Endometrial microvascular endothelial cells (primary cell): ENCODE data around the gene GFRA4. TPM values are rescaled to one million over a fixed set of nuclear protein-coding genes. Genes with fewer than 3 reads are reported as not detected.

ENCODE experiments used
- in situ Hi-C: cut with HindIII; loops from 2 replicates; pipeline ENCODE4 v1.10.0; 2017; ENCODE audit warnings: low sequenced_read_pairs, low pct_unique_long_range_greater_than_20kb; ENCODE audit errors: inconsistent ontology term
- total RNA-seq: library from RNA; depleted of rRNA; stranded (reverse); fragments of >200 nt; gene quantifications from one replicate; pipeline ENCODE4 v1.2.3, GENCODE V29; 2015; ENCODE audit errors: inconsistent ontology term

The GFRA4 gene
- total RNA-seq, 1 donor from 2014 or later: not detected

DNA sequence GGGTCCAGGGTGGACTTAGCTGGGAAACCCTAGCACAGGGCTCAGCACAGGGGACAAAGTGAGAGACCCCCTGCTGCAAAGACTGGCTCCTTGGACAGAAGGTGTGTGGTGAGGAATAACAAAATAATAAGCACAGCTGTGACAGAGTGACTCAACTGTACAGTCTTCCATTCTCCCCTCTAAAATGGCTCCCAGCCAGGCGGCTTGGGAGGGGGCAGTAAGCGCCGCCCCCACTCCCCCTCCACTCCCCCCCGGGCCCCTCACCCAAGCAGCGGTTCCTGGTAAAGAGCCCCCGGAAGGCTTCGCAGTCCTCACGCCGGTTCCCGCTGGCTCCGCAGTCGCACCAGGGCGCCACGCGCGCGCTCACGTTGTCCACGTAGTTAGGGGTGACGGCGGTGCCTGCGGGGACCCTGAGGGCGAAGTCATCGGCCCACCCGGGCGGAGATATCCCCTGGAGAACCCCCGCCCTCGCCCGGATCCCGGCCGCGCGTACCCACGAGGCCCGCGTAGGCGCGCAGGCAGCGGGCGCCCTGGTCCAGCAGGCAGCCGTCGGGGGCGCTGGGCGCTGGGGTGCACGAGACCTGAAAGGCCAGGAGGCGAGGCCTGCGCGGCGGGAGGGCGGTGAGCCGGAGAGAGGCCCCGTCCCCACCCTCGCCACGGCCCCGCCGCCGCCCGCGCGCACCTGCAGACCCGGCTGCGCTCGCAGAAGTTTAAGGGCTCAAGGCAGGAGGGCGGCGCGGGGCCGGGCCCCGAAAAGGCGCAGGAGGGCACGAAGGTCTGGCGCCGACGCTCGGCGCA is 2.7 kb downstream of the GFRA4 start:
- in situ Hi-C loops: no loop called here

DNA sequence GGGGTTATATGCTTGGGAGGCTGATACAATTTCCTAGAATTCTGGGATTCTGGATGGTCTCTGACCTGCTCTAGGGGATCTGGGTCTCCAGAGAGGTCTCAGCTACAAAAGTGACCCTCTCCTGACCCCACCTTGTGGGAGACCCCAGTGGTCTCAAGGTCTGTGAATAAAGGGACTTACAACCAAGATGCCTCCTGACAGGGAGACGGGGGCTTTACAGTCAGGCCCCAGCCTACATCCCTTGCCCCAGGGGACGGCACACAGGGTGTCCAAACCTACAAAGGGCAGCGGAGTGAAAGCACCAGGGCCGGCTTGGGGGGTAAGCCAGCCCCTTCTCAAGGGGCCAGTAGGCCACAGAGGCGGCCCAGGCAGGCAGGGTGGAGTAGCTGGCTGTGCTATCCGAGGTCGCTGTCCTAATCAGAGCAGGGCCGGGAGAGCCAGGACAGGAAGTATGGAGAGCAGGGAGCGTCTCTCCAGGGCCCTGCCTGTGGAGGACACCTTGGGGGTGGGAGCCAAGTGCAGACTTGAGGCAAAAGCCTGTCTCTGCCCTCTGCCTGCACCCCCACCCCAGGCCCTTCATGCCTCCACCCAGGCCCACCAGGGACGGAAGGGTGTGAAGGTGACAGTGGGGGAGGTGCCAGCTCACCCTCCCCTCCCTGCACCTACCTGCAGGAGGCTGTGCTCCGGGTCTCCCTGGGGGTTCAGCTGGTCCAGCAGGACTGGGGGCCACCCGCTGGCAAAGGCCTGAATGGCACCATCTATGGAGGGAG is 3.5 kb downstream of the GFRA4 start:
- in situ Hi-C loops: no loop called here

DNA sequence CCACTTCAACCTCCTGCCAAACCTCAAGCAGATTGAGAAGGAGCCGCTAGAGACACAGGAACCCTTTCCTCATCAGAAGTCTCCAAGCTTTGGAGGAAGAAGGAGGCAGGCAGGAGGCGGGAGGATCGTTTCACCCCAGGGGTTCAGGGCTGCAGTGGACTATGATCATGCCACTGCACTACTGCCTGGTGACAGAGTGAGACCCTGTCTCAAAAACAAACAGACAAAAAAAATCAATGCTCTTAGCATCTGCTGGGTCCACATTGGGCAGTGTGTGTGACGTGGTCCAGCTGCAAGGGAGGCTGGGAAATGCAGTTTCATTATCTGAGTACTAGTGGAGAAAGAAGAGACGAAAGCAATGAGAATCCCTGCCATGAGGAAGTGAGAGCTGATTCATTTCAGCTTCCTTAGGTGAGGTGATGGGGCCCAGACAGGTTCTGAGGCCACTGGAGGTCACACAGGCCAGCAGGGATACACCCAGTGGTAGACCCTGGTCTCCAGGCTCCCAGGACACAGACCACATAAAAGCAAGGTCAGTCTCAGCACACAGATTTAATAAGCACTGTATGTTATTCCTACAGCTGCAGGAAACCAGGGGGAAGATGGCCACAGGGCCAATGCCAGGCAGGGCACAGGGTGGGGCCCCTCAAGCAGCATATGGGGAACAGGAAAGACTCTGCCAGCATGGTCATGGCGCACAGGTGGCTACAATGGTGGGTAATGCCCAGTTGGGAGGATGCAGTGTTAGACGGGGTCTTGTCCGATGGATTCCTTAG is 4.3 kb downstream of the GFRA4 start:
- in situ Hi-C loops: no loop called here

DNA sequence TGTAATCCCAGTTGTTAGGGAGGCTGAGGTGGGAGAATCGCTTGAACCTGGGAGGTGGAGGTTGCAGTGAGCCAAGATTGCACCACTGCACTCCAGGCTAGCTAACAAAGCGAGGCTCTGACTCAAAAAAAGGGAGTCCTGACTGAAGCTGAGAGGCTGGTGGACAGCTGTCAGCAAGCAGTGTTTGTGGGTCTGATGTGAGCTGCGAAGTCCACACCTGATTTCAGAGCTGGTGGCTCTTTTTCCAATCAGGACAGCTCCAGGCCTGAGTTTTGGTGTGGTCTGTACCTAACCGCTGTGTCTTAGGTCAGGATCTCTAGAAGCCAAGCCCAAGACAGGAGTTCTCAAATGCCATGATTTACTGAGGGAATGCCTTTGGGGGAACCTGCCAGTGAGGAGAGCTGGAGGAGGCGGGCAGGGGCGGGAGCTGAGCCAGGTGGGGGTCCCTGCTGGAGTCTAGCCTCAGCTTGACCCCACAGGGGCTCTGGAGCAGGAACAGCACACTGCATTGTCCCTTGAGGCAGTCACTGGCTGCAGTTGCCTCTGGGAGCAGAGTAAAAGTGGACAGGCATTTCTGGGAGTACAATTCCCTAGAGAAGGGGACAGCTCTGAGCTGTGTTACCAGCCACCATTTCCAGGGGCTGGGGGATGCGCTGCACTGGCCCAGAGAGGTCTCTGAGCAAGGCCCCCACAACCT is 5.0 kb downstream of the GFRA4 start:
- in situ Hi-C loops: no loop called here

DNA sequence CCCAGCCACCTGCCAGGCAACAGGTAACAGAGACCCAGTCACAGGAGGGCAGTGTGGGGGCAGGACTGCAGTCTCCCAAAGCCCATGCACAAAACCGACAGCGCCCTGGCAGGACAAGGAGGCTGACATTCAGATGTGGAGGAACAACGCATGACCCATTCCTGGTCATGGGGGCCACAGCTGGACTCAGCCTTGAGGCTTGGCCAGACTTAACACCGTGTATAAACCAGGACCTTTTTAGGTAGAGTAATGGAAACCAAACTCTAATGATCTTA is 8.1 kb downstream of the GFRA4 start:
- in situ Hi-C loops: no loop called here

DNA sequence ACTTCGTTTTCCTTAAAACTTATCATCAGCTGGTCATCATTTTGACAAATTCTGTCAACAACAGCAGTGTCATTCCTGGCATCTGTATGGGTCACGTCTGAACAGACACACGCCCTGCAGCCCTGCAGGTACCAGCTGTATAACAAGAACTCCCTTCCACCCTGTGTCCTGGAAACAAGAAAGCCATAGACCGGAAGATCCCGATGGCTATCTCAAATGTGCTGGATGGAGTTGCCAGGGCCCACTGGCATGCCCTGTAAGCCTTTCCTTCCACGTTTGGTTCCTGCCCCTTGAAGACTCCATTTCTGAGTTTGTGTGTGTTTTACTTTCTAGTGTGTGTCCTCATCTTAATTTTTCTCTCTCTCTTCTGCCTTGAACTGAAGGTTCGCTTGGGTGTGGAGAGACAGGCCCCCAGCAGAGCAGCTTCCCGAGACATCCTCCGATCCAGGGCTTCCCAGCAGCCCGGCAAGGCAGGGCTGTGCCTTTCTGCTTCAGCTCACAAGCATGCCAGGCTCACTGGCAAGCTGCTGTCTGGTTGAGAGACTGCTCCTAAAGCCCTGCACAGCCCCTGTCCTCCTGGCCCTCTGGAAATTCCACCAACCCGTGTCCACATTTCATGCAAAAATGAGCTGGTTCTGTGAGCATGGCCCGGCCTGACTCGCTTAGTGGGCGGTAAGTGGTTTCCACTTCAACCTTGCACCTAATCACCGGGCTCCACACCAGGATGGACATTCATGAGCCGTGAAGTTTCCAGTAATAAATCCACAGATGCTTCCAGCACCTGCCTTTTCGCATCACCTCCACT is 8.7 kb downstream of the GFRA4 start:
- in situ Hi-C loops: no loop called here

DNA sequence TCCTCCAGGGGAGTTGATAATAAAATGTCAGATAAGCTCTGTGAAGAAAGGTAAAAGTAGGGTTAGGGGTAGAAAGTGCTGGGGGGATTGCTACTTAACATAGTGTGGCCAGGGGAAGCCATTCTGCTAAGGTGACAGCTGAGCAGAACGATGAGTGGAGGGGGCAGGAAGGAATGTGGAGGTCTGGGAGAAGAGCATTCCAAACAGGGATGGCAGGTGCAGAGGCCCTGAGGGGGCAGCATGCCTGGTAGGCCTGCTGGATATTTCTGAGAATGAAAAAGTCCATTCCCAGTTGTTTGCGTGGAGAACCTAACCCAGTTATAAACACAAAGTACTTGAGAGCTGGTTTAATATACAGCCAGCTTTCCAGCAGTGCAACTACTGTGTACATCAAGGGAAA is 9.3 kb downstream of the GFRA4 start:
- in situ Hi-C loops: no loop called here

DNA sequence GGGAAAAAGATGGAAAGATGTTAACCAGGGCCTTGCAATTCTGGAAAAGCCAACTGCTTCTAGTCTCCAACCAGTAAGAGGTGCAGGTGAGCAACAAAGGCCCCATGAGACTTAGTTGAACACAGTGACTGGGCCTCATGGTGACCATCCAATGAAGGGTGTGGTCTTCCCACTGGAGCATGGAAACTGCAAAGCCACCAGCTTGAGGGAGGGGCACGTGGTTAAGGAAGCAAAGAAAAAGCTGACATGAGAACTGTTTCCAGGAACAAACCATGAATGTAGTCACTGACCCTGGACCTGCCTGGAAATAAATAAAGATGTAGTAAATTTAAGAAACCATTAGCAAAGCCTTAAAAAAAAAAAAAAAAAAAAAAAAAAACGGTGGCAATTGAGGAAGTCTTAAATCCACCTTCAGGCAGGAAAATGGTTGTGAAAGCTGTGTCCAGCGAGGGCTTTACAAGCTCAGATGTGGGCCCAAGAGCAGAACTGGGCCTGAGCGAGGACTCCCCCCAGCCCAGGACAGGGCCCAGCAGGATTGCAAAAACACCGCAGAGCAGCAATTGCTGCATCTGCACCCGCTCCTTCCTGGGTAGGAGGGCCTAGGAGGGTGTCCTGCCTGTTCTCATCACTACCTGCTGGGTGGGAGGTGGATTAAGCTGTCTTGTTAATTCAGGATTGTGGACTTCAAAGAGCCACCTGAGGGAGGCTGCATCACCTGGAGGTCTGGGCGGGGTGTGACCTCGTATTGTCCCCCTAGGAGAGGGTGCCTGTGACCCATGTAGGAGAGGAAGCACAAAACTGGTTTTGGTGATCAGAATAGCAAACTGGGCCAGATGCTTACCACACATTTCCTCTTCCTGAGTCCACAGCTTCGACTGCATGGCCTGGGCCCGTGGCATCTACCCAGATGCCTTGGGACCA is 10.3 kb downstream of the GFRA4 start:
- in situ Hi-C loops: no loop called here

DNA sequence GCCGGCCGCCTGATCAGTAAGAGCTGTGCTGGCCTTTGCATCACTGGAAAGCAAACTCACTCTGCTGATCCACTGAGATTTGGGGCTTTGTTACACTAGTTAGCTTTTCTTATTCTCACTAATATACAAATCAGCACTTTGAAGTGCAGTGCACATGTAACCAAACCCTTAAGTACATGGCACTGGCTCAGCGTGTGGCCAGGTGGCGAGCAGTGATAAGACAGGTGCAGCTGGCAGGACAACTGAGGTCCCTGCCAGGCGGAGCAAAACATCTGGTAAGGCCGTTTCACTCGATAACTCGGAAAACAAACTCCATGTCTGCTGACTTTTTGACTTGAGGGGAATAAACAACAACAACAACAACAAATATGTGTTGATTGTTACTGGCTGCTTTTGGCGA is 11.0 kb downstream of the GFRA4 start:
- in situ Hi-C loops: no loop called here

DNA sequence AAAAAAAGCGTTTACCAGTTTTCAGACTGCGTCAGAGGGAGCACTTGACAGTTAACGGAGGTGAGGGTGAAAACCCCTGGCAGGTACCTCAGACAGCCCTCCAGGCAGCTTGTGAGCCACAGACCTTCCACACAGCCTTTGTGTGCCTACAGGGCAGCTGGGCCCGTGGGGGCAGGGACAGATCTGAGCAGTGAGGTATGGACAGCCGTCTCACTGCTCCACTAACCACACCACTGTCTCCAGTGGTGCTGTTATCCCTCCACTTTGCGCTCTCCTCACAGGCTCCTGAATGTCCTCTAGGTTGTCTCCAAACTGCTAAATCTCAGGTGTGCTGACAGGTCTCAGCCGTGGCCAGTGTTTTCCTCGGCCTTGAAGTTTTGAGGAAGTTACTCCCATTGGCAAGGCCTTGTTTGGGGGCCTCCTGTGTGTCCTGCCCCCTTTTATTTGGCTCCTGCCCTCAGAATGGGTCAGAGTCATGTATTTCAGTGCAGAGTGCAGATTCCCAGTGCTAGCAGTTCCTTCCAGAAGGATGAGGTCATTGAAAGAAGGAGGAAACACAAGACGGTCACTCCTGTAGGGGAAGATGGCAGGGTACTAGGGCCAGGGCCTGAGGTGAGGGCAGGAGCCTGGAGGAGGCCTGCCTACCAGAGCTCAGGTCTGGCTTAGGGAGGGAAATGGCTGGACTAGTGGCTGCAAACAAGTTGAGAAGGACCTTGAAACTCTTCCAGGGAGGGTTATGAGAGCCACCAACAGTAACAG is 11.8 kb downstream of the GFRA4 start:
- in situ Hi-C loops: no loop called here

DNA sequence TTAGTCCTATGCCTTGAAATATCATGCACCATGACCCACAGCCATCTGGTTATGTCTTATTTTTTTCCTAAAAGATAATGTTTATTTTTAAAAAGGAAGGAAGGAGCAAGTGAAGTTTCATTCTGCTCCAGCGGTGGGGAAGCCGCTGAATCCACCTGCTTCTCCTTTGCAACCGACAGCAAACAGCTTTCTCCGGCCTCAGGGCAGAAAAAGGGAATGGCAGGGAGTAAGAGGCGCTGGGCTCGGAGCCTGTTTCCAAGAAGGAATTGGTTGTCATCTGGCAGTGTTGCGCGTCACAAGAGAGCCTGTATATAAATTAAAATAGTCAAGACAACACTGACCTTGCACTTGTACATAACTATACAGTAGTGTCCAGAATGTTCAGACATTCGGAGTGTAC is 14.2 kb downstream of the GFRA4 start:
- in situ Hi-C loops: no loop called here

DNA sequence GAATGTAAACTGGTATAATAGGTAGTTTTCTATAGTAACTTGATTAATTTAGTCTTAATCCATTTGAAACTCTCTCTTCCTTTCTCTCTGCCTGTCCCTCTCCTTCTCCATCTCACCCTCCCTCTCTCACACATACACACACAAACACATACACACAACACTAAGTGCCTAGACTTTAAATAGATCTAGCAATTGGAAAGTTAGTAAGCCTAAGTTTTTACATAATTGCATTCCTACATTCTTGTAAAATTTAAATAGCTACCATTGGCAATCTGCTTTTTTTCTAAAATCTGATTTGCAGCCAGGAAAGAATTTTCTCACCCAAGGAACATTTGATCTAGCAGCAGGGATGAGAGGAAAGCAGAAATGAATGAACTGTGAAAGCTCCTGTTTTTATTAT is 15.7 kb downstream of the GFRA4 start:
- in situ Hi-C loops: no loop called here

DNA sequence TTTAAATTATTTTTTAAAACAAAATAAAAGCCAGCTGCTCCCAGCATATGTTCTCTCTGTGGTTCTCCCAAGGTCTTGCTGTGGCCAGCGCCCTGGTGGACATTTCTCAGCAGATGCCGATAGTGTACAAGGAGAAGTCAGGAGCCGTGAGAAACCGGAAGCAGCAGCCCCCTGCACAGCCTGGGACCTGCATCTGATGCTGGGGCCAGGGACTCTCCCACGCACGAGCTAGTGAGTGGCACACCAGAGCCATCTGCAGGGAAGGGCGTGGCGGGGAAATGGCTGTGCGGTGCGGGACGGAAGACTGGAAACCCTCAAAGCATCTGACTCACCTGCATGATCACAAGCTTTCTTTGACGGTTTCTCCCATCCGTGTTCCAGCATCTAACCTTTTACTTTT is 16.5 kb downstream of the GFRA4 start:
- in situ Hi-C loops: no loop called here

DNA sequence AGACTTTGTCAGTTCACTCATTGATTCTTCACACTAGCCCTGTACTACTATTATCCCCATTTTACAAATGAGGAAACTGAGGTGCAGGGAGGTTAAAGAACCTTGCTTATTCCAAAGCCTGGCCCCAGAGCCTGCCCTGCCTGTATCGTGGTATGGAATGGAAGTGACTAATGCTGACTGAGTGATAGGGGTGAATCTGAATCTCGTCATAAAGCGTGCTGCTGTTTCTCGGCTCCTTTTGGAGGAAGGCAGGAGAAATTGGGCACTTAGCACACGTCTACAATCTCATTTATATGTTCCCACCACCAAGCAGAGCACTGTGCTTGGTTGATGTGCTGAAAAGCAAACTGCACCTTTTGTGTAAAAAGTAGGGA is 17.1 kb downstream of the GFRA4 start:
- in situ Hi-C loops: no loop called here

DNA sequence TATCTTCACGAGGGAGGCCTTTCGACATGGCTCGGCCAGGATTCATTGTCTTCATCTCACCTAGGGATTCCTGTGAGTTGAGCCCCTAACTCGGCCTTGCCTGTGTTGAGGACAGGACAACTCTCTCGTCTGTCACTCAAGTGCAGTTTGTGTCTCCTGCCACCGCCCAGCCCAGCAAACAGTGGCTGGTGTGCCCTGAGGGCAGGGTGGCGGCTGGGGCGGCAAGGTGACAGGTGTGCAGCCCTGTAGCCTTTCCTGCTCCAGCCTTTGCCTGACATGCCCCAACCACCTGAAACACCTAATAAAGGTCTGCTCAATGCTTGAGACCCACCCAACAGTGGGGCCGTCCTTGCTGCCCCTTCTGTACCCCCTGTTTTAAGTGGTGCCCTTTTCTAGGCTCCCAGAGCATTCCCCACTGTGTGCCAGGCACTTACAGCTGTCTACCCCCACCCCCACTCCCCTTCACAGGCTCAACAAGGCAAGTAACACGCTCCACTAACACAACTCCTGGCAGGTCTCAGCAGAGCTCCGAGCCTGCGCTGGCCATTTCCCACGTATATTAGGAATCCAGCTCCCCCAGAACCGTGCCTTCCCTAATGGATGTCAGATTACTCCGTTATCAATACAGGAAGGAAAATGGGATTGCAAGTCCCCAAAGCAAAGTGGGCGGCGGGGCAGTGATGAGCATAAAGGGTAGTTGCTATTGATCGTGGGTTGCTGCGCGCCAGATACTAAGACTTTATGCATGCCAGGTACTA is 17.7 kb downstream of the GFRA4 start:
- in situ Hi-C loops: no loop called here

DNA sequence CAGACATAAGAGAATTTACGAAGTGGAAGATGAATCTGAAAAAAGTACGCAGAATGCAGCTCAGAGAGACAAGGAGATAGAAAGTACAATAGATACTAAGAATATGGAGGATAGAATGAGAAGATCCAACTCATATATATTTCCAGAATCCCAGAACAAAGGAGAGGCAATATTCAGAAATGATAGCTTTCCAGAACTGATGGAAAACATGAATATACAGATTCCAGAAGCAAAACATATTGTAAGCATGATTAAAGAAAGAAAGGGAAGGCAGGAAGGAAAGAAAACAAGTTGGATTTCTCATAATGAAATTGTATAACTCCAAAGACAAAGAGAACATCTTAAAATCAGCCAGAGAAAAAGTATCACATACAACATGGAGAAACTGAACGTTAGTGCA is 22.9 kb downstream of the GFRA4 start:
- in situ Hi-C loops: no loop called here
